Subcutaneous adipose tissue (tissue), 4 donors: ENCODE data around the gene EVI5L. TPM values are rescaled to one million over a fixed set of nuclear protein-coding genes. Genes with fewer than 3 reads are reported as not detected.

Experiments used
- total RNA-seq, 4 donors: library from RNA; depleted of rRNA; stranded (reverse); fragments of >200 nt; gene quantifications; one replicate each; pipeline ENCODE4 v1.1.0, GENCODE V29; 2016
- TF ChIP-seq, protein P1 (sequence below): fragments of 450-650 bp; IDR thresholded peaks from one replicate; pipeline ENCODE4 v1.5.1; 2016; ENCODE audit warnings: low read depth, mild to moderate bottlenecking, control low read depth, antibody characterized with exemption, moderate library complexity

EVI5L gene
- total RNA-seq, 4 donors from 2014 or later, result 6.3 to 12.1 (median 9.9) TPM

- TF ChIP-seq, protein P1, sequence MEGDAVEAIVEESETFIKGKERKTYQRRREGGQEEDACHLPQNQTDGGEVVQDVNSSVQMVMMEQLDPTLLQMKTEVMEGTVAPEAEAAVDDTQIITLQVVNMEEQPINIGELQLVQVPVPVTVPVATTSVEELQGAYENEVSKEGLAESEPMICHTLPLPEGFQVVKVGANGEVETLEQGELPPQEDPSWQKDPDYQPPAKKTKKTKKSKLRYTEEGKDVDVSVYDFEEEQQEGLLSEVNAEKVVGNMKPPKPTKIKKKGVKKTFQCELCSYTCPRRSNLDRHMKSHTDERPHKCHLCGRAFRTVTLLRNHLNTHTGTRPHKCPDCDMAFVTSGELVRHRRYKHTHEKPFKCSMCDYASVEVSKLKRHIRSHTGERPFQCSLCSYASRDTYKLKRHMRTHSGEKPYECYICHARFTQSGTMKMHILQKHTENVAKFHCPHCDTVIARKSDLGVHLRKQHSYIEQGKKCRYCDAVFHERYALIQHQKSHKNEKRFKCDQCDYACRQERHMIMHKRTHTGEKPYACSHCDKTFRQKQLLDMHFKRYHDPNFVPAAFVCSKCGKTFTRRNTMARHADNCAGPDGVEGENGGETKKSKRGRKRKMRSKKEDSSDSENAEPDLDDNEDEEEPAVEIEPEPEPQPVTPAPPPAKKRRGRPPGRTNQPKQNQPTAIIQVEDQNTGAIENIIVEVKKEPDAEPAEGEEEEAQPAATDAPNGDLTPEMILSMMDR, result no peak
Observed at GRCh38 chr19:7907122-7907521, 77.1 kb downstream of the EVI5L start.

DNA sequence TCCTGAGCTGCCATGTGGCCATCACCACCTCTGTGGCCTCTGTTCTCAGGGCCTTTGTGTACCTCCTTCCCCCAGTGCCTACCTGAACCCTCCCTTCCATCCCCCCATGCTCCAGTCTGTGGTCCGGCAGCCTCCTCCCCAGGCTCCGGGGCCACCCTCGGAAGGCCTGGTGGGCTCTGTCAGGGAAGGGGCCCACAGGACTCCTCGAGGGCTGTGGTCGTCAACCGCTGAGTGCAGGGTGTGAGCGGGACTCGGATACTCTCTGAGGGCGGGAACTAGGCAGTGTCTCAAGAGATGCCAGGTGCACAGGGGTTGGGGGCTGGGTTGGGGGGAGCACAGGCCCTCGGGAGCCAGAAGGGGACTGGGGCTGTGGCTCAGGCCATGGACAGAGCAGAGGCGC lies 77.5 kb downstream of the EVI5L start:
- TF ChIP-seq, protein P1, result no peak

DNA sequence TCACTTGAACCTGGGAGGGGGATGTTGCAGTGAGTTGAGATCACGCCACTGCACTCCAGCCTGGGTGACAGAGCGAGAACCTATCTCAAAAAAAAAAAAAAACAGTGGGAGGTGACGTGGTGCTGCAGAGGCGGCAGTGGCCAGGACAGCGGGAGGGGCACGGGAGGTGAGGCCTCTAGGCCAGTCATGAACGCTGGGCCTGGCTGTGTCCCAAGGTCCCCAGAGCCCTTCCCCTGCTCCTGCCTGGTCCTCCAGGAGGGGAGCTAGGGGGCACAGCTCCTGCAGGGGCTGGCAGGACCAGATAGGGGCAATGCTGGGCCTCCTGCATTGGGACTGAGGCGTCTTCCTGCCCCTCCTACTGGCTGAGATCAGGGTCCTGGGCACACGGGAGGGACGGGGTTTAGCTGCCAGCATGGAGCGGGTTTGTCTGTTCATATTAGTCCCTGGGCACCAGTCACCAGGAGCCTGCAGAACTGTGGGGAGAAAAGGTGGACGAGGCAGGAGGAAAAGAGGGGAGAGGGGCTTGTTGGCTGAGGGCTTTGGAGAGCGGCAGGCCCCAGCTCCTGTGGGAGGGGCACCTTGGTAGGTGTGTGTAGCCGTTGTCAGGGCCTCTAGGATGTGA lies 78.2 kb downstream of the EVI5L start:
- TF ChIP-seq, protein P1, result no peak

- TF ChIP-seq, protein P1, result no peak
Observed at GRCh38 chr19:7908742-7909461, 78.9 kb downstream of the EVI5L start.

- TF ChIP-seq, protein P1, result no peak
Observed at GRCh38 chr19:7909471-7910067, 79.6 kb downstream of the EVI5L start.

DNA sequence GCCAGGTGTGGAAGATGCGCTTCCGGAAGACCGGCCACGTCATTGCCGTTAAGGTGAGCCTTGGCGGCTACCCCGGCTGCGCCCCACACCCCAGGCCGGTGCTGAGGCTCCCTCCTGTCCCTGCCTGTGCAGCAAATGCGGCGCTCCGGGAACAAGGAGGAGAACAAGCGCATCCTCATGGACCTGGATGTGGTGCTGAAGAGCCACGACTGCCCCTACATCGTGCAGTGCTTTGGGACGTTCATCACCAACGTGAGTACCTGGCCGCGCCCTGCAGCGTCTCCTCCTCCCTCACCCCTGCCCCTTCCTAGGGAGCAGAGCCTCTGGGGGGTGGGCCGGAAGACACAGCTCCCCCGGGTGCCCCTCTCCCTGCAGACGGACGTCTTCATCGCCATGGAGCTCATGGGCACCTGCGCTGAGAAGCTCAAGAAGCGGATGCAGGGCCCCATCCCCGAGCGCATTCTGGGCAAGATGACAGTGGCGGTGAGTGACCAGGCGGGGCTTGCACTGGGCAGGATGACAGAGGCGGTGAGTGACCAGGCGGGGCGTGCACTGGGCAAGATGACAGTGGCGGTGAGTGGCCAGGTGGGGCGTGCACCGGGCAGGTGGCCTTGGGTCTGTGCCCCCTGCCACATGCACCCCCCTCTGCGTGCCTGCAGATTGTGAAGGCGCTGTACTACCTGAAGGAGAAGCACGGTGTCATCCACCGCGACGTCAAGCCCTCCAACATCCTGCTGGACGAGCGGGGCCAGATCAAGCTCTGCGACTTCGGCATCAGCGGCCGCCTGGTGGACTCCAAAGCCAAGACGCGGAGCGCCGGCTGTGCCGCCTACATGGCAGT lies 80.5 kb downstream of the EVI5L start:
- TF ChIP-seq, protein P1, result no peak
